AG04450 (cell line): ENCODE measurements around the gene ALG12. TPM values are rescaled to one million over a fixed set of nuclear protein-coding genes. Genes with fewer than 3 reads are reported as not detected.

ENCODE experiments used
- CTCF ChIA-PET: fragments of 300-600, 350-600 bp; formaldehyde crosslinking; extraction: SDS; loops from one replicate; lab custom pipeline; 2022; ENCODE audit warnings: antibody characterized with exemption, inconsistent platforms; lab: Charles Lee
- POLR2A ChIA-PET: fragments of 350-600 bp; formaldehyde crosslinking; extraction: SDS; loops from one replicate; lab custom pipeline; 2021; ENCODE audit warnings: antibody characterized with exemption, inconsistent platforms; lab: Yijun Ruan, JAX
- DNase-seq: peaks from one replicate; pipeline ENCODE4 v3.0.0-alpha.2; 2011; ENCODE audit warnings: low read depth, low spot score
- H3K27ac ChIP-seq: one replicate; pipeline ENCODE4 v1.5.1; 2012; ENCODE audit warnings: low read depth, low read length, control low read depth
- H3K27me3 ChIP-seq: one replicate; pipeline ENCODE4 v1.6.0; 2012; ENCODE audit warnings: low read length; ENCODE audit not compliant: control insufficient read depth, insufficient read depth
- H3K4me3 ChIP-seq: 2 replicates; pipeline ENCODE4 v1.5.1; 2011; ENCODE audit warnings: mild to moderate bottlenecking, low read depth, low read length, control low read depth
- H3K9me3 ChIP-seq: 2 replicates; pipeline ENCODE4 v1.5.1; 2012; ENCODE audit warnings: low read length; ENCODE audit not compliant: control insufficient read depth, insufficient read depth
- polyA plus RNA-seq: library from polyadenylated mRNA; depleted of rRNA; stranded (reverse); fragments of >200 nt; gene quantifications from 2 replicates; pipeline ENCODE4 v1.2.3, GENCODE V29; 2011
- TF ChIP-seq, protein P1 (sequence below): IDR thresholded peaks from 2 replicates; pipeline ENCODE4 v1.5.1; 2011; ENCODE audit warnings: low read depth, low read length, control low read depth, inconsistent platforms

ALG12 gene
- polyA plus RNA-seq, 1 experiment = 5.6 TPM

DNA sequence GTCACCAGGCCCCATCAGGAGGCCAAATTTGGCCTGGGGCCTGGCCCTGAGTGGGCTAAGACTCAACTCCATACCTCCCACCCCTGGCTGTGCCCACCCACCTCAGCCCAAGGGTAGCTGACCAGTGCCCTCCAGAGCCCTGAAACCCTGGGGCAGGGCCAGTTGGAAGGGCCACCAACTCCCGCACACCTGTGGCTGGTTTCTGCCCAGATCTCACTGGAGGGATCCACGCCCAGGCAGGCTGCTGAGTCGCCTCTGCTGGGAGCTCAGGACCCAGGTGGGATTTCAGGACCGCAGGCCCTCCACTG, 33.4 kb upstream of the ALG12 start:
- no peaks in the 10 kb centered on the region; the same call in 1 of the 2 replicates for H3K9me3 ChIP-seq
- no peak for DNase-seq
- TF ChIP-seq, protein P1, sequence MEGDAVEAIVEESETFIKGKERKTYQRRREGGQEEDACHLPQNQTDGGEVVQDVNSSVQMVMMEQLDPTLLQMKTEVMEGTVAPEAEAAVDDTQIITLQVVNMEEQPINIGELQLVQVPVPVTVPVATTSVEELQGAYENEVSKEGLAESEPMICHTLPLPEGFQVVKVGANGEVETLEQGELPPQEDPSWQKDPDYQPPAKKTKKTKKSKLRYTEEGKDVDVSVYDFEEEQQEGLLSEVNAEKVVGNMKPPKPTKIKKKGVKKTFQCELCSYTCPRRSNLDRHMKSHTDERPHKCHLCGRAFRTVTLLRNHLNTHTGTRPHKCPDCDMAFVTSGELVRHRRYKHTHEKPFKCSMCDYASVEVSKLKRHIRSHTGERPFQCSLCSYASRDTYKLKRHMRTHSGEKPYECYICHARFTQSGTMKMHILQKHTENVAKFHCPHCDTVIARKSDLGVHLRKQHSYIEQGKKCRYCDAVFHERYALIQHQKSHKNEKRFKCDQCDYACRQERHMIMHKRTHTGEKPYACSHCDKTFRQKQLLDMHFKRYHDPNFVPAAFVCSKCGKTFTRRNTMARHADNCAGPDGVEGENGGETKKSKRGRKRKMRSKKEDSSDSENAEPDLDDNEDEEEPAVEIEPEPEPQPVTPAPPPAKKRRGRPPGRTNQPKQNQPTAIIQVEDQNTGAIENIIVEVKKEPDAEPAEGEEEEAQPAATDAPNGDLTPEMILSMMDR = no peak
- ChIA-PET POLR2A (interaction anchor here (0.6 to 1.9 kb wide), 4 partner anchors 10 to 256 kb away, joined by 3 to 18 read pairs (median 10); partner anchors contain the start of gene PIM3), CTCF (interaction anchor here (1.4 to 1.8 kb wide), 2 partner anchors 21 to 79 kb away, joined by 4 to 6 read pairs; no protein-coding TSS in a partner anchor)
- no peak overlapping the region for H3K4me3 ChIP-seq
- peak overlapping the region; percentile 87 for H3K27ac ChIP-seq
- no peaks in the 10 kb centered on the region for H3K27me3 ChIP-seq

DNA sequence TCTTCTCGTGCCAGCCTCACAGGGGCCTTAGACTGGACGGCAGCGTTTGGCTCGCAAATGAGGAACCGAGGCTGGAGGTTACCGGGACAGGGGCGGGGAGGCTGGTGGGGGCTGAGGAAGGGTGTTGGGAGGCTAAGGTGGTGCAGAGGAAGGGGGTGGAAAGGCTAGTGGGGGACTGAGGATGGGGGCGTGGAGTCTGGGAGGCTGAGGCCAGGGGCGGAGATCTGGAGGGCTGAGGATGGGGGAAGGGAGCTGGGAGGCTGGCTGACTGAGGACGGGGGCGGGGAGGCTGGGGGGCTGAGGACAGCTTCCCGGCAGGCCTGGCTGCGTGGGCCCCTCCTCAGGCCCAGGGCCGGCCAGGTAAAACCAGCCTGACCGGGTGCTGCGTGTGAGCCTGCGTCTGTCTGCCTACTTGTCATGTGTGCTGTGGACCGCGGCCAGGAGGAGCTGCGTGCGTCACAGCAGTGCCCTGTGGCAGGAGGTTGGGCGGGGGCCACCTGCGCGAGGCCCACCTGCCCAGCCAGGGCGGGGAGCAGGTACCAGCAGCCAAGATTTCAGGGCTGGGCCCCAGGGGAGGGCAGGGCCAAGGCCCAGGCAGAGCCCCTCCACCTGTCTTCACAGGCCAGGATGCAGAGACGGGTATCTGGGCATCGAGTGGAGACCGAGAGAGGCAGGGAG, 32.9 kb upstream of the ALG12 start:
- H3K9me3 ChIP-seq = no peaks in the 10 kb centered on the region; the same call in 1 of the 2 replicates
- CTCF ChIA-PET = interaction anchor here (1.4 to 1.8 kb wide), 2 partner anchors 21 to 79 kb away, joined by 4 to 6 read pairs; no protein-coding TSS in a partner anchor
- no peaks in the 10 kb centered on the region for H3K27me3 ChIP-seq
- no peak overlapping the region for H3K27ac ChIP-seq
- no peak for DNase-seq
- TF ChIP-seq, protein P1 = no peak
- no peak overlapping the region for H3K4me3 ChIP-seq
- POLR2A ChIA-PET = interaction anchor here (0.6 to 1.9 kb wide), 3 partner anchors 10 to 256 kb away, joined by 3 to 18 read pairs (median 14); partner anchors contain the start of gene PIM3

DNA sequence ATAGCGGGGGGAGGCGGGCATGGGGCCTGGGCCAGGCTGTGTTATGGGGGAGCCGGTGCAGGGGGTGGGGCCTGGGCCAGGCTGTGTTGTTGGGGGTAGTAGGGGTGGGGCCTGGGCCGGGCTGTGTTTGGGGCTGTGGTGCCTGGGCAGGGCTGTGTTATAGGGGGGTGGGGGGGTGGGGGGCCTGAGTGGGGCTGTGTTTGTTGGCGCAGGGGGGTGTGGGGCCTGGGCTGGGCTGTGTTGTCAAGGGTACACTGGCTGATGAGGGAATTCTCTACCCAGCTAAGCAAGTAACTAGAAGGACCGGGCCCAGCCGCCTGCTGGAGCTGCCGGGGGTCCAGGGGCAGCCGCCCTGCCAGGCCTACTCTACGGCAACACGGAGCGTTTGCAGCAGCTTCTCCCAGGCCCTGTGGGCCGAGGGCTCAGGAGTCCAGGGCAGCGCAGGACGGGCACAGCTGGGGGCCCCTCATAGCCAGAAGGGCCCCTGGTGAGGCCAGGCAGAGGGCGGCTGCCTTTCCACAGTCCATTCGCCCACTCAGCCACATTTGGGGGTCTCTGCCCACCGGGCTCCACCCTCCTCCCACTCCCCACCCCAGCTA, 32.3 kb upstream of the ALG12 start:
- no peak for DNase-seq
- TF ChIP-seq, protein P1 = no peak
- no peak overlapping the region for H3K4me3 ChIP-seq
- ChIA-PET CTCF (no interaction called here), POLR2A (no interaction called here)
- H3K9me3 ChIP-seq = no peaks in the 10 kb centered on the region; the same call in 1 of the 2 replicates
- H3K27me3 ChIP-seq = no peaks in the 10 kb centered on the region
- no peak overlapping the region for H3K27ac ChIP-seq

DNA sequence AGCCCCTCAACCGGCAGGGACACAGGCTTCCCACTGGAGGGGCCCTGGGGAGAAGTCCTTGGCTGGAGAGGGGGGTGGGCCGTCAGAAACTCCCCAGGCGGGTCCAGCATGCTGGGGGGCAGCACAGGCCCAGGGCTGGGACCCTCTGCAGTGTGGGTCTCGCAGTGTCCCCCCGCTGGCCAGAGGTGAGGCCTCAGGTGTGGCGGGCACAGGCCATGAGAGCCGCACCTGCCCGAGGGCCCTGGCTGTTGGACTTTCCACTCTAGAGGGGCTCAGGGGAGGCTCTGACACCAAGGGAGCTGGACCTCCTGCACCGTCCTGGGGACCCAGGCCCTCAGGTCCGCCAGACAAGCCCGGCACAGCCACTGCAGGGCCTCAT, 31.7 kb upstream of the ALG12 start:
- H3K27ac ChIP-seq = no peak overlapping the region
- no peaks in the 10 kb centered on the region; the same call in 1 of the 2 replicates for H3K9me3 ChIP-seq
- TF ChIP-seq, protein P1 = no peak
- no peaks in the 10 kb centered on the region for H3K27me3 ChIP-seq
- ChIA-PET POLR2A (no interaction called here), CTCF (no interaction called here)
- H3K4me3 ChIP-seq = no peak overlapping the region
- DNase-seq = no peak
